ENCODE measurements around the gene PEX11B.

PEX11B gene

DNA sequence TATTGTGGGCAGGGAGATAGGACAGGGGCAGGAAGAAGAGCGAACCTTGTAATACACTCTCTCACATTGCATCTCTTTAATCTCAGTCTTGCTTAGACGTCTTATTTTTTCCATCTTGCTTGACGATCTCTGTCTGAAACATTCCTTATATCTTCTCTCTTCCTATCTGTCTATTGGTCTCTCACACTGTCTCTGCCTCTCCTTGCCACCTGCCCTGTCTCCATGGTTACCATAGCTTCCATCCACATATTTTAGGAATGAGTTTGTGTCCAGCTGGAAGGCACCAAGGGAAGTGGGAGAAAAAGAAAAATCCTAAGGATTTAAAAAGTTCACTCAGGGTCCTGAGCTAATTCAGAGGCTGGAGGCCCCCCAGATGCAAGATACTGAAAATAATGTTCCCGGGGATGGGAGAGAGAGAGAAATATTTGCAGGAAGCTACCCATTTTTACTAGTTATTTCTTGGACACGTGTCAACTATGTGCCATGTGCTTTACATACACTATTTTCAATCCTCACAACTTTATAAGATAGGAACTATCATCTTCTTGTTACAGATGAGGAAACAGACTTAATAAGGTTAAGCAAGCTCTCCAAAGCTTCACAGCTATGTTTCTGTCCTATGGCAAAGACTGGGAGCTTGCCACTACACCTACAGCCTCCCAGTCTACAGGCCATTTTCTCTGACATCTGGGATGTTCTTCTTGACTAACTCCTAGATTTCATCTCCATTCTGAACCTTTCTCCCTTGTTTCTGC is 44.9 kb upstream of the PEX11B start:
- no peak for TF ChIP-seq FOXP2 (optimal IDR thresholded peaks at IDR 0.05; ENCODE audit: borderline replicate concordance, extremely low read depth, extremely low read length, insufficient read depth)
- no peak for TF ChIP-seq POLR2AphosphoS5 (IDR thresholded peaks at IDR 0.05; ENCODE audit: low read depth, low read length)
- no peak for TF ChIP-seq SIN3A (IDR thresholded peaks at IDR 0.05; ENCODE audit: borderline replicate concordance, insufficient read depth, low read length)
- TF ChIP-seq TAF1 (IDR thresholded peaks at IDR 0.05; ENCODE audit: borderline replicate concordance, insufficient read depth, low read length): no peak
- TF ChIP-seq, protein P1, sequence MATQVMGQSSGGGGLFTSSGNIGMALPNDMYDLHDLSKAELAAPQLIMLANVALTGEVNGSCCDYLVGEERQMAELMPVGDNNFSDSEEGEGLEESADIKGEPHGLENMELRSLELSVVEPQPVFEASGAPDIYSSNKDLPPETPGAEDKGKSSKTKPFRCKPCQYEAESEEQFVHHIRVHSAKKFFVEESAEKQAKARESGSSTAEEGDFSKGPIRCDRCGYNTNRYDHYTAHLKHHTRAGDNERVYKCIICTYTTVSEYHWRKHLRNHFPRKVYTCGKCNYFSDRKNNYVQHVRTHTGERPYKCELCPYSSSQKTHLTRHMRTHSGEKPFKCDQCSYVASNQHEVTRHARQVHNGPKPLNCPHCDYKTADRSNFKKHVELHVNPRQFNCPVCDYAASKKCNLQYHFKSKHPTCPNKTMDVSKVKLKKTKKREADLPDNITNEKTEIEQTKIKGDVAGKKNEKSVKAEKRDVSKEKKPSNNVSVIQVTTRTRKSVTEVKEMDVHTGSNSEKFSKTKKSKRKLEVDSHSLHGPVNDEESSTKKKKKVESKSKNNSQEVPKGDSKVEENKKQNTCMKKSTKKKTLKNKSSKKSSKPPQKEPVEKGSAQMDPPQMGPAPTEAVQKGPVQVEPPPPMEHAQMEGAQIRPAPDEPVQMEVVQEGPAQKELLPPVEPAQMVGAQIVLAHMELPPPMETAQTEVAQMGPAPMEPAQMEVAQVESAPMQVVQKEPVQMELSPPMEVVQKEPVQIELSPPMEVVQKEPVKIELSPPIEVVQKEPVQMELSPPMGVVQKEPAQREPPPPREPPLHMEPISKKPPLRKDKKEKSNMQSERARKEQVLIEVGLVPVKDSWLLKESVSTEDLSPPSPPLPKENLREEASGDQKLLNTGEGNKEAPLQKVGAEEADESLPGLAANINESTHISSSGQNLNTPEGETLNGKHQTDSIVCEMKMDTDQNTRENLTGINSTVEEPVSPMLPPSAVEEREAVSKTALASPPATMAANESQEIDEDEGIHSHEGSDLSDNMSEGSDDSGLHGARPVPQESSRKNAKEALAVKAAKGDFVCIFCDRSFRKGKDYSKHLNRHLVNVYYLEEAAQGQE (IDR thresholded peaks at IDR 0.05; ENCODE audit: insufficient read depth in 1 of 2, low read depth in 2 of 2, low read length in 2 of 2): no peak

DNA sequence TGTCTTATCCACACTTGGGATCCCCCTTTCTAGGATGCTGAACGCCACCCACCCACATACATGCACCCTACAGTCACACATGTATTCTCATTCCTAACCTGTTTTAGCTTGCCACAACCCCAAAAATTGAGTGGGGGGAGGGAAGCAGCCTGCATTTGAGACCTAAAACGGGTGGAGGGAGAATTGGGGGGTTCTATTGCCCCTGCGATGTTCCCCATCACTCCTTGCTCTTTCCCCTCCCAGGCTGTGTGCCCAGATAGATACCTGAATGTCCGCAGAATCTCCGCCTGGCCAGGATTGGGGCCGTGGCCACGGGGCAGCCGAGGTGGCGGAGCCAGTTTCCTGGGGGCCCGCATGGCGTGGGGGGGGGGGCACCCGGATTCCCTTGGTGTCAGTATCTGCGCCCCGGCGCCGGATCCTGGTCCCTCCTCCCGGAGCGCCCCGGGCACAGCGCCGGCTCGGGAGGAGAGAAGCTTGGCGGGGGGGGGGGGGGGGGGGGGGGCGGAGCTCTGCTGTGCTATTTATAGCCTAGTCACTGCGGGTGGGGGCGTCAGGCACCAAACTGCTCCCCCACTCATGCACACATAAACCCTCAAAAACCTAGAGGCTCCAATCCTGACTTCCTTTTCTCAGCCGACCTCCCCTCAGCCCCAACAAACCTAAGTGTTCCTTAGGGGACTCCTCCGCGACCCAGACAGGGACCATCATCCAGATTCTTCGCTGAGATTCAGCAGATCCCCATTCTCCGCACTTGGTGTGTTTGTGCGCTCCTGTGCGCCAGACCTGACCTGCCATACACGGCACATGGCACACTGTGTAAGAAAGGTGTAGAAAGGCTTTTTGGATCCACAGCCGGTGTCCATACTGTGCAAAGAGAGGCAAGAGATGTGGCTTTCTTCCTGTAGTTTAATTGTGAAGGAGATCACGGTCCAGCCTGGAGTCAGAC is 43.9 kb upstream of the PEX11B start:
- TF ChIP-seq TAF1 (IDR thresholded peaks at IDR 0.05; ENCODE audit: borderline replicate concordance, insufficient read depth, low read length): no peak
- no peak for TF ChIP-seq POLR2AphosphoS5 (IDR thresholded peaks at IDR 0.05; ENCODE audit: low read depth, low read length)
- TF ChIP-seq, protein P1 (IDR thresholded peaks at IDR 0.05; ENCODE audit: insufficient read depth in 1 of 2, low read depth in 2 of 2, low read length in 2 of 2): no peak
- TF ChIP-seq FOXP2 (optimal IDR thresholded peaks at IDR 0.05; ENCODE audit: borderline replicate concordance, extremely low read depth, extremely low read length, insufficient read depth): no peak
- TF ChIP-seq SIN3A (IDR thresholded peaks at IDR 0.05; ENCODE audit: borderline replicate concordance, insufficient read depth, low read length): no peak

DNA sequence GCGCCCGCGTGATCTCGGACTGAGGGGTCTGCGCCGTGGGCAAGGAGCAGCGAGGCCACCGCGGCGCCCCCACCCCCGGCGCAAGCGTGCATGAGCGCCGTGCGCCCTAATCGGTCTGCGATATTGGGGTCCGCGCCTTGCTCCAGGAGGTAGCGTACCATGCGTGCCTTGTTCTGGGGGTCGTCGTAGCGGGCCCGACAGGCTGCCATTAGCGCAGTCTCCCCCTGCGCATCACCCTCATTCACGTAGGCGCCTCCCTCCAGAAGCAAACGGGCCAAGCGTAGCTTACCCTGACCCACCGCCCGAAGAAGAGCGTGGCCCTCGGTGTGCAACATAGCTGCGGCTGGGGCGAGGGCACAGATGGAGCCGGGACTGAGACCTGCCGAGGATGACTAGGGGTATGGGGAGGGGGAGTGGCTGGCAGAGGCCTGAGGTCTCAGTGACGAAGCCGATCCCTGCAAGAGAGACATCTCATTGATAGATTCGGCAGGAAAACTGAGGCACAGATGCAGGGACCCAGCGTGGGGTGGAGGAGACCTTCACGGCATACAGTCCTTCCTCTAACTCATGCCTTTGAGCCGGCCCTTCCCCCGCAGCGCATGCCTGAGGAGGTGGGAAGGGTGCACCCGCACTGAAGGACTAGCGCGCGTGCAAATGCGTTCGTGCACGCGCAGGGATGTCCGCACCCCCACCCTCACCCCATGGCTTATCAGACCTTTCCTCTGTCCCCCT is 43.1 kb upstream of the PEX11B start:
- TF ChIP-seq, protein P1 (IDR thresholded peaks at IDR 0.05; ENCODE audit: insufficient read depth in 1 of 2, low read depth in 2 of 2, low read length in 2 of 2): no peak
- TF ChIP-seq SIN3A (IDR thresholded peaks at IDR 0.05; ENCODE audit: borderline replicate concordance, insufficient read depth, low read length): no peak
- TF ChIP-seq POLR2AphosphoS5 (IDR thresholded peaks at IDR 0.05; ENCODE audit: low read depth, low read length): no peak
- no peak for TF ChIP-seq TAF1 (IDR thresholded peaks at IDR 0.05; ENCODE audit: borderline replicate concordance, insufficient read depth, low read length)
- no peak for TF ChIP-seq FOXP2 (optimal IDR thresholded peaks at IDR 0.05; ENCODE audit: borderline replicate concordance, extremely low read depth, extremely low read length, insufficient read depth)

DNA sequence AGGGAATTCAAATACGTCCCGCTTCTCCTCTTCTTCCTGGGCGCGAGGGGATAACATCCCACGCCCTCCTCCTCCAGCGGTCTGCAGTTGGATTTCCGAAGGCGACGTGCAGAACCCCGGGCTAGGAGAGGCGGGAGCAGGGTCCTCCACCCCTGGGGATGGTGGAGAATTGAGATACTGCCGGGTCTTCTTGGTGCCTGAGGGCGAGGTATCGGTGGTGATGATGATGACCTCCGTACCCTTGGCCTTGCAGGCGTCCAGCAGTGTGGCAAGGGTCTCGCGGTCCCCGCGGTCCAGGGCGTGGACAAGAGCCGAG is 42.5 kb upstream of the PEX11B start:
- no peak for TF ChIP-seq SIN3A (IDR thresholded peaks at IDR 0.05; ENCODE audit: borderline replicate concordance, insufficient read depth, low read length)

DNA sequence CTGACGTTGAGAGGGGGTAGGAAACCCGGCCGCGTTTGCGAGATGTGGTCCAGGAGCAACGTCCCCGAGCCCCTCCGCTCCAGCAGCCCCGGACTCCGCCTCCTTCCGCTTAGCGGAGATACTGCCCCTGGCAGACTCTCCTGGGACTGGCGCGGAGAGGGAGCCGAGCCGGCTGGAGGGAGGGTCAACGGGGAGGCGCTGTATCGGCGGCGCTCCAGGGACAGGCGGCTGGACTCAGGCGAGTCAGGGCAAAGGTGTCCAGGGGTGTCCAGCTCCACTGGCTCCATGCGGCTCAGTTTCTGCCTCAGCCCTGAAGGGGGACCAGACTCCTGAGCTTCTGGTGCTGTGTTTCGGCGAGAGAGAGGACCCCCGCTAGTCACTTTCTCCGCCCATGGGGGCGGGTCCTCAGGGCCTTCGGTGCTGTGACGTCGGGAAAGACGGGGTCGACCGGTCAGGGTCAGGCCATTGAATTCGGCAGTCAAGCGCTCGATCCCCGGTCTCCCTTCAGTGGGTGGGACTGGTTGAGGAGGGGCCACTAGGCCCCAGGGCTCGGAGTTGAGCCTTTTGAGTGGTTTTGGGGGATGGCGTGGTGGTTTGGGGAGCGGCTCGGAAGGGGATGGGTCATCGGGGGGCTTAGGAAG is 42.1 kb upstream of the PEX11B start:
- no peak for TF ChIP-seq TAF1 (IDR thresholded peaks at IDR 0.05; ENCODE audit: borderline replicate concordance, insufficient read depth, low read length)
- TF ChIP-seq POLR2AphosphoS5 (IDR thresholded peaks at IDR 0.05; ENCODE audit: low read depth, low read length): no peak
- no peak for TF ChIP-seq FOXP2 (optimal IDR thresholded peaks at IDR 0.05; ENCODE audit: borderline replicate concordance, extremely low read depth, extremely low read length, insufficient read depth)
- no peak for TF ChIP-seq SIN3A (IDR thresholded peaks at IDR 0.05; ENCODE audit: borderline replicate concordance, insufficient read depth, low read length)
- TF ChIP-seq, protein P1 (IDR thresholded peaks at IDR 0.05; ENCODE audit: insufficient read depth in 1 of 2, low read depth in 2 of 2, low read length in 2 of 2): no peak

Measured in PFSK-1 (cell line).